HG02852 (cell line): ENCODE results near the gene ZFHX3.

Source experiments
- ATAC-seq: cut with Tn5 transposase; IDR thresholded peaks from one replicate; pipeline ENCODE4 v1.9.1; 2021; ENCODE audit warnings: mild to moderate bottlenecking, moderate library complexity; ENCODE audit not compliant: unreplicated experiment

The ZFHX3 gene

GRCh38 chr16:72957303-72958277, 90.3 kb downstream of the ZFHX3 start:
- ATAC-seq: no peak

- ATAC-seq: no peak
These were observed 91.5 kb downstream of the ZFHX3 start for GRCh38 chr16:72956124-72957064.

- no peak for ATAC-seq
These were observed 95.1 kb downstream of the ZFHX3 start for GRCh38 chr16:72952811-72953271.

- ATAC-seq: no peak
These were observed 95.5 kb downstream of the ZFHX3 start for GRCh38 chr16:72952404-72952803.

- no peak for ATAC-seq
These were observed 96.0 kb downstream of the ZFHX3 start for GRCh38 chr16:72951916-72952315.

- ATAC-seq: no peak
These were observed 97.3 kb downstream of the ZFHX3 start for GRCh38 chr16:72950669-72951068.

GRCh38 chr16:72948238-72948829, 99.6 kb downstream of the ZFHX3 start:
- no peak for ATAC-seq

- no peak for ATAC-seq
These were observed 100.3 kb downstream of the ZFHX3 start for GRCh38 chr16:72947379-72948237.

- no peak for ATAC-seq
These were observed 101.3 kb downstream of the ZFHX3 start for GRCh38 chr16:72946474-72947194.

GRCh38 chr16:72946063-72946462, 101.9 kb downstream of the ZFHX3 start:
- no peak for ATAC-seq

- ATAC-seq: no peak
These were observed 102.3 kb downstream of the ZFHX3 start for GRCh38 chr16:72945611-72946010.

GRCh38 chr16:72944757-72945485, 103.0 kb downstream of the ZFHX3 start:
- ATAC-seq: no peak

GRCh38 chr16:72942021-72942420, 105.9 kb downstream of the ZFHX3 start:
- ATAC-seq: no peak

GRCh38 chr16:72940886-72941285, 107.0 kb downstream of the ZFHX3 start:
- no peak for ATAC-seq

GRCh38 chr16:72939247-72939646, 108.7 kb downstream of the ZFHX3 start:
- ATAC-seq: no peak

GRCh38 chr16:72938795-72939164, 109.1 kb downstream of the ZFHX3 start:
- ATAC-seq: no peak

GRCh38 chr16:72937916-72938794, 109.8 kb downstream of the ZFHX3 start:
- no peak for ATAC-seq

- ATAC-seq: no peak
These were observed 110.6 kb downstream of the ZFHX3 start for GRCh38 chr16:72937360-72937759.
